ENCODE data around the gene NACC2. TPM values are rescaled to one million over a fixed set of nuclear protein-coding genes. Genes with fewer than 3 reads are reported as not detected.
A peak's percentile ranks its signal among the peaks of the same experiment; 100 is the strongest.

NACC2 gene
- total and polyA plus RNA-seq, 2 of the 8 experiments (the other 6 are each of a cell fraction or from before 2014, with no cell fraction given) = 8.3 to 14.0 TPM

DNA sequence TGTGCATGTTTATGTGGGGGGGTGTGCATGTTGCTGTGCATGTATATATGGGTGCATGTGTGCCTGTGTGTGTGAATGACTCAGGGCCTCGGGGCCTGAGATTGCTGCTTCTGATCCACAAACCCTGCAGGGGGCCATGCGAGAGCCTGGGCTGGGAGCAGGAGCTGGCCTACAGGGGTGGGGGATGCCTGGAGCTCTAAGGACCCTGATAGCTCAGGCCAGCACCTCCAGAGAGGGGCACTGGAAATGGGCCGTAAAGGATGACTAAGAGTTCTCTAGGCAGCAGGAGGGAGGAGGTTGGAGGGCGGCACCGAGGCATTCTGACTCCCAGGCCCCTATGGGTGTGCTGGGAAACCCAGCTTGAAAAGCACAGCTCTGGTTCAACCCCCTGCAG, 127.0 kb downstream of the NACC2 start:
- Histone ChIP-seq H3K36me3 (ENCODE audit: control insufficient read depth in 2 of 4, insufficient read depth in 4 of 4, low read length in 3 of 4) (no peaks in the 10 kb centered on the region), H2BK5ac (ENCODE audit: low read depth, low read length) (peak overlapping the region; percentile 52; the same call in 1 of the 2 replicates), H3K4me1 (replicated peaks in 1 of 4; ENCODE audit: control insufficient read depth in 3 of 4, insufficient read depth in 4 of 4, low read length in 3 of 4) (peaks cover 0 to 8% (median 4%) of the 10 kb centered on the region in 4 experiments; a peak in 6 of 7 replicates), H2BK12ac (ENCODE audit: low read depth, low read length) (peak overlapping the region; percentile 99; the same call in 1 of the 2 replicates), H4K8ac (ENCODE audit: extremely low read depth, insufficient read depth, low read length) (no peak overlapping the region), H3K4ac (replicated peaks; ENCODE audit: insufficient read length, low read depth, low read length) (peak overlapping the region; percentile 85), H3K27ac (ENCODE audit: low read depth, low read length) (no peak overlapping the region), H3K27me3 (replicated peaks in 1 of 4; ENCODE audit: control insufficient read depth in 3 of 4, extremely low read depth in 1 of 4, insufficient read depth in 3 of 4, low read length in 3 of 4) (no peaks in the 10 kb centered on the region), H2BK120ac (replicated peaks; ENCODE audit: low read depth, low read length) (peak overlapping the region; percentile 43), H3K9ac (replicated peaks in 1 of 4; ENCODE audit: extremely low read depth in 1 of 4, low read depth in 3 of 4, low read length in 3 of 4) (no peak overlapping the region), H2AK5ac (ENCODE audit: low read depth, low read length) (no peak overlapping the region), H3K23me2 (ENCODE audit: low read depth, low read length) (no peaks in the 10 kb centered on the region; the same call in 1 of the 2 replicates), H3K18ac (ENCODE audit: extremely low read depth, low read length) (peak overlapping the region; percentile 65; the same call in 1 of the 2 replicates), H3K79me2 (ENCODE audit: control insufficient read depth in 1 of 2, insufficient read depth in 2 of 2, low read length in 2 of 2) (no peaks in the 10 kb centered on the region), H3K56ac (replicated peaks; ENCODE audit: insufficient read length, low read depth, low read length) (no peak overlapping the region), H3K79me1 (ENCODE audit: low read depth, low read length) (no peaks in the 10 kb centered on the region), H2BK15ac (ENCODE audit: low read length) (peak overlapping the region; percentile 90; the same call in 1 of the 2 replicates), H2BK20ac (ENCODE audit: low read length) (peak overlapping the region; percentile 8; the same call in 1 of the 2 replicates), H4K91ac (replicated peaks; ENCODE audit: insufficient read length, low read length) (peak overlapping the region; percentile 93), H3K4me2 (ENCODE audit: insufficient read depth in 1 of 2, low read depth in 2 of 2, low read length in 2 of 2) (no peak overlapping the region), H3K14ac (ENCODE audit: insufficient read length) (no peak overlapping the region), H3K4me3 (ENCODE audit: extremely low read depth in 1 of 4, insufficient read depth in 2 of 4, low read depth in 3 of 4, low read length in 4 of 4) (no peak overlapping the region), H4K20me1 (replicated peaks in 1 of 2; ENCODE audit: control insufficient read depth in 1 of 2, insufficient read depth in 2 of 2, low read length in 2 of 2) (peaks cover 0 to 9% of the 10 kb centered on the region in 2 experiments), H2AFZ (ENCODE audit: low read length) (no peak overlapping the region), H3K9me3 (ENCODE audit: insufficient read depth in 2 of 2, low read depth in 1 of 2, low read length in 1 of 2) (no peaks in the 10 kb centered on the region), H3K23ac (ENCODE audit: insufficient read length) (no peak overlapping the region), H4K5ac (ENCODE audit: insufficient read length, low read depth, low read length) (no peak overlapping the region)
- WGBS, 2 experiments (ENCODE audit: extremely low coverage in 1 of 2, insufficient coverage in 1 of 2, insufficient read length in 1 of 2, insufficient replicate concordance in 2 of 2, low coverage in 1 of 2, low lambda C conversion rate in 2 of 2, missing lambda C conversion rate in 1 of 2) = 72% methylated on average over 5 of the region's 5 CpGs; no CpG with 5 or more reads in 1 of the 2 experiments
- ChIA-PET POLR2A (ENCODE audit: partially characterized antibody) (interaction anchor here (0.7 to 1.1 kb wide), 3 partner anchors 48 to 150 kb away, joined by 3 read pairs; no protein-coding TSS in a partner anchor), CTCF (ENCODE audit: partially characterized antibody) (interaction anchor here (0.5 to 5.8 kb wide), 42 partner anchors 8 to 1099 kb away, joined by 3 to 98 read pairs (median 6); no protein-coding TSS in a partner anchor)
- DNase-seq (ENCODE audit: low read depth in 1 of 2, low spot score in 2 of 2) (no peak), FAIRE-seq (no peak)
- TF ChIP-seq, protein P1, sequence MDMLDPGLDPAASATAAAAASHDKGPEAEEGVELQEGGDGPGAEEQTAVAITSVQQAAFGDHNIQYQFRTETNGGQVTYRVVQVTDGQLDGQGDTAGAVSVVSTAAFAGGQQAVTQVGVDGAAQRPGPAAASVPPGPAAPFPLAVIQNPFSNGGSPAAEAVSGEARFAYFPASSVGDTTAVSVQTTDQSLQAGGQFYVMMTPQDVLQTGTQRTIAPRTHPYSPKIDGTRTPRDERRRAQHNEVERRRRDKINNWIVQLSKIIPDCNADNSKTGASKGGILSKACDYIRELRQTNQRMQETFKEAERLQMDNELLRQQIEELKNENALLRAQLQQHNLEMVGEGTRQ (IDR thresholded peaks at IDR 0.05; ENCODE audit: low read length) = no peak
- TF ChIP-seq BCL11A (IDR thresholded peaks at IDR 0.05; ENCODE audit: low read depth in 2 of 2, low read length in 2 of 2) = no peak
- no peak for TF ChIP-seq FOSL1 (IDR thresholded peaks at IDR 0.05; ENCODE audit: insufficient read depth, low read depth, low read length)
- TF ChIP-seq SIX5 (IDR thresholded peaks at IDR 0.05; ENCODE audit: low read depth, low read length) = no peak
- TF ChIP-seq ASH2L (IDR thresholded peaks at IDR 0.05; ENCODE audit: low read length) = no peak
- no peak for TF ChIP-seq SRF (IDR thresholded peaks at IDR 0.05; ENCODE audit: low read depth, low read length)
- TF ChIP-seq GABPA (IDR thresholded peaks at IDR 0.05; ENCODE audit: borderline replicate concordance, insufficient read depth, low read length) = no peak
- no peak for TF ChIP-seq CHD2 (IDR thresholded peaks at IDR 0.05; ENCODE audit: low read length)
- no peak for TF ChIP-seq HDAC2 (IDR thresholded peaks at IDR 0.05; ENCODE audit: borderline replicate concordance in 1 of 2, low read depth in 2 of 2, low read length in 2 of 2)
- TF ChIP-seq RAD21 (IDR thresholded peaks at IDR 0.05 in 1 of 2, conservative IDR thresholded peaks at IDR 0.05 in 1 of 2; ENCODE audit: low read depth in 2 of 2, low read length in 2 of 2) = no peak
- TF ChIP-seq EP300 (IDR thresholded peaks at IDR 0.05; ENCODE audit: borderline replicate concordance in 1 of 2, low read depth in 2 of 2, low read length in 2 of 2) = no peak
